Keratinocyte (primary cell): ENCODE measurements around the gene ARHGAP15. TPM values are rescaled to one million over a fixed set of nuclear protein-coding genes. Genes with fewer than 3 reads are reported as not detected.

Experiments used
- DNase-seq: peaks from one replicate; pipeline ENCODE4 v3.0.0-alpha.2; 2011; ENCODE audit warnings: low read depth, missing footprints, low spot score
- FAIRE-seq: peaks from 2 replicates; lab custom pipeline; 2011; peaks lifted over from hg19 to GRCh38; lab: Jason Lieb, UNC
- H2AFZ ChIP-seq: 2 replicates; pipeline ENCODE4 v1.6.0; 2012; ENCODE audit warnings: low read length, control low read depth, inconsistent platforms; ENCODE audit not compliant: control insufficient read depth
- H3K27ac ChIP-seq: 2 replicates; pipeline ENCODE4 v1.5.1; 2011; ENCODE audit warnings: low read length; ENCODE audit not compliant: control insufficient read depth, insufficient read depth
- H3K27me3 ChIP-seq: 3 replicates; pipeline ENCODE4 v1.6.0; 2011; ENCODE audit warnings: low read length; ENCODE audit not compliant: control insufficient read depth, insufficient read depth; ENCODE audit errors: extremely low read depth
- H3K36me3 ChIP-seq, 2 experiments: 2 replicates in 1 of 2; 3 replicates in 1 of 2; pipeline ENCODE4 v1.5.1; 2011; ENCODE audit warnings: low read length in 2 of 2, mild to moderate bottlenecking in 1 of 2; ENCODE audit not compliant: control insufficient read depth in 2 of 2, insufficient read depth in 2 of 2; ENCODE audit errors: extremely low read depth in 1 of 2
- H3K4me1 ChIP-seq: 3 replicates; pipeline ENCODE4 v1.5.1; 2011; ENCODE audit warnings: low read length; ENCODE audit not compliant: control insufficient read depth, insufficient read depth; ENCODE audit errors: extremely low read depth
- H3K4me2 ChIP-seq: 3 replicates; pipeline ENCODE4 v1.6.0; 2011; ENCODE audit warnings: low read depth, low read length; ENCODE audit not compliant: control insufficient read depth, insufficient read depth; ENCODE audit errors: extremely low read depth
- H3K4me3 ChIP-seq, 3 experiments: fragments of 200-600 bp in 1 of 3; sonication (generic) in 1 of 3; 2 replicates in 2 of 3; 3 replicates in 1 of 3; pipeline ENCODE4 v1.5.1; 2011 to 2016; ENCODE audit warnings: low read length in 3 of 3, mild to moderate bottlenecking in 3 of 3, control low read depth in 2 of 3, inconsistent platforms in 1 of 3, low read depth in 1 of 3, mixed read lengths in 1 of 3, mixed run types in 1 of 3, moderate library complexity in 1 of 3; ENCODE audit not compliant: control insufficient read depth in 2 of 3, insufficient read depth in 2 of 3; ENCODE audit errors: extremely low read depth in 1 of 3
- H3K79me2 ChIP-seq: 2 replicates; pipeline ENCODE4 v1.6.0; 2012; ENCODE audit warnings: low read length; ENCODE audit not compliant: control insufficient read depth, insufficient read depth
- H3K9ac ChIP-seq: 3 replicates; pipeline ENCODE4 v1.6.0; 2011; ENCODE audit warnings: low read length; ENCODE audit not compliant: control insufficient read depth, insufficient read depth; ENCODE audit errors: extremely low read depth
- H3K9me1 ChIP-seq: 3 replicates; pipeline ENCODE4 v1.6.0; 2011; ENCODE audit warnings: low read length; ENCODE audit not compliant: control insufficient read depth, insufficient read depth; ENCODE audit errors: extremely low read depth
- H3K9me3 ChIP-seq: 2 replicates; pipeline ENCODE4 v1.5.1; 2012; ENCODE audit warnings: low read depth, low read length; ENCODE audit not compliant: control insufficient read depth
- H4K20me1 ChIP-seq: 3 replicates; pipeline ENCODE4 v1.6.0; 2011; ENCODE audit warnings: low read length; ENCODE audit not compliant: control insufficient read depth, insufficient read depth; ENCODE audit errors: extremely low read depth
- CTCF ChIP-seq, 3 experiments: IDR thresholded peaks in 1 of 3; conservative IDR thresholded peaks in 1 of 3; optimal IDR thresholded peaks in 1 of 3; 2 replicates in 2 of 3; 3 replicates in 1 of 3; pipeline versions ENCODE3 to v1.5.1; 2011; ENCODE audit warnings: low read length in 3 of 3, mild to moderate bottlenecking in 3 of 3, moderate library complexity in 2 of 3, control low read depth in 1 of 3, inconsistent platforms in 1 of 3; ENCODE audit not compliant: insufficient read depth in 2 of 3; ENCODE audit errors: extremely low read depth in 1 of 3
- EZH2 ChIP-seq: IDR thresholded peaks from one replicate; pipeline ENCODE4 v1.6.1; 2012; ENCODE audit warnings: inconsistent platforms, mild to moderate bottlenecking, low read length, moderate library complexity
- dilution Hi-C: fragments of 300-500 bp; cut with MboI; formaldehyde crosslinking; loops from one replicate; pipeline ENCODE4 v1.7.0; 2020; ENCODE audit warnings: low sequenced_read_pairs; ENCODE audit not compliant: extremely low pct_ligation_motif_present
- polyA plus RNA-seq, 5 experiments: library from polyadenylated mRNA; depleted of rRNA in 3 of 5; stranded (reverse) in 3 of 5; stranded (forward) in 1 of 5; unstranded in 1 of 5; fragments of >200 nt; gene quantifications; 1 replicate in 1 of 5; 2 replicates in 3 of 5; 3 replicates in 1 of 5; pipeline versions ENCODE4 v1.2.1 to v1.2.3, GENCODE V29; 2011 to 2012; ENCODE audit warnings: missing spikeins in 2 of 5, low read depth in 1 of 5, low replicate concordance in 1 of 5

ARHGAP15 gene
- polyA plus RNA-seq, 1 donor (not counting 4 experiments of a cell fraction or from before 2014, with no cell fraction given), result not detected

GRCh38 chr2:143402451-143402850 lies 273.2 kb downstream of the ARHGAP15 start:
- no peak overlapping the region for H3K4me3 ChIP-seq
- H3K27me3 ChIP-seq, result no peaks in the 10 kb centered on the region
- no peak overlapping the region for H2AFZ ChIP-seq
- H3K9me1 ChIP-seq, result no peaks in the 10 kb centered on the region
- FAIRE-seq (no peak), DNase-seq (no peak)
- no peaks in the 10 kb centered on the region for H4K20me1 ChIP-seq
- no peak overlapping the region for H3K27ac ChIP-seq
- no peaks in the 10 kb centered on the region for H3K36me3 ChIP-seq
- H3K4me2 ChIP-seq, result no peak overlapping the region
- TF ChIP-seq CTCF (optimal IDR thresholded peaks at IDR 0.05 in 1 of 3, IDR thresholded peaks at IDR 0.05 in 1 of 3, conservative IDR thresholded peaks at IDR 0.05 in 1 of 3; ENCODE audit: extremely low read depth in 1 of 3, insufficient read depth in 2 of 3, low read length in 3 of 3) (no peak), EZH2 (no peak)
- H3K4me1 ChIP-seq, result peaks cover 15% of the 10 kb centered on the region
- no peak overlapping the region for H3K9ac ChIP-seq
- no peaks in the 10 kb centered on the region for H3K9me3 ChIP-seq
- dilution Hi-C loops, result no loop called here
- H3K79me2 ChIP-seq, result no peaks in the 10 kb centered on the region

- Histone ChIP-seq H3K9me3 (no peaks in the 10 kb centered on the region), H3K27ac (no peak overlapping the region), H3K9me1 (no peaks in the 10 kb centered on the region), H3K27me3 (no peaks in the 10 kb centered on the region), H3K4me3 (no peak overlapping the region), H3K4me1 (no peaks in the 10 kb centered on the region), H3K79me2 (no peaks in the 10 kb centered on the region), H2AFZ (no peak overlapping the region), H3K36me3 (no peaks in the 10 kb centered on the region), H3K9ac (no peak overlapping the region), H3K4me2 (no peak overlapping the region), H4K20me1 (no peaks in the 10 kb centered on the region)
- DNase-seq (no peak), FAIRE-seq (no peak)
- dilution Hi-C loops, result no loop called here
- no peak for TF ChIP-seq CTCF (optimal IDR thresholded peaks at IDR 0.05 in 1 of 3, IDR thresholded peaks at IDR 0.05 in 1 of 3, conservative IDR thresholded peaks at IDR 0.05 in 1 of 3; ENCODE audit: extremely low read depth in 1 of 3, insufficient read depth in 2 of 3, low read length in 3 of 3)
- TF ChIP-seq EZH2, result no peak
These were observed 281.1 kb downstream of the ARHGAP15 start for GRCh38 chr2:143410082-143410897.
